Astrocyte (in vitro differentiated cells and primary cell): ENCODE measurements around the gene DCTN5. TPM values are rescaled to one million over a fixed set of nuclear protein-coding genes. Genes with fewer than 3 reads are reported as not detected.

Experiments used
- DNase-seq: peaks from one replicate; pipeline ENCODE4 v3.0.0-alpha.2; 2010; ENCODE audit warnings: low read depth
- FAIRE-seq: peaks from 2 replicates; lab custom pipeline; 2011; peaks lifted over from hg19 to GRCh38; lab: Jason Lieb, UNC
- H2AFZ ChIP-seq: 2 replicates; pipeline ENCODE4 v1.6.0; 2012; ENCODE audit warnings: low read depth, low read length, inconsistent platforms
- H3K27ac ChIP-seq: 2 replicates; pipeline ENCODE4 v1.5.1; 2011; ENCODE audit warnings: low read depth, low read length, inconsistent platforms
- H3K27me3 ChIP-seq: 2 replicates; pipeline ENCODE4 v1.6.0; 2011; ENCODE audit warnings: low read length, inconsistent platforms; ENCODE audit not compliant: insufficient read depth
- H3K36me3 ChIP-seq: 2 replicates; pipeline ENCODE4 v1.5.1; 2011; ENCODE audit warnings: low read length, inconsistent platforms; ENCODE audit not compliant: insufficient read depth
- H3K4me1 ChIP-seq: 2 replicates; pipeline ENCODE4 v1.5.1; 2011; ENCODE audit warnings: low read length, inconsistent platforms; ENCODE audit not compliant: insufficient read depth
- H3K4me2 ChIP-seq: 2 replicates; pipeline ENCODE4 v1.6.0; 2012; ENCODE audit warnings: low read length, inconsistent platforms
- H3K4me3 ChIP-seq: 2 replicates; pipeline ENCODE4 v1.5.1; 2011; ENCODE audit warnings: low read depth, mild to moderate bottlenecking, low read length, inconsistent platforms; ENCODE audit not compliant: insufficient read depth
- H3K79me2 ChIP-seq: 2 replicates; pipeline ENCODE4 v1.6.0; 2012; ENCODE audit warnings: mild to moderate bottlenecking, low read length, inconsistent platforms; ENCODE audit not compliant: insufficient read depth
- H3K9ac ChIP-seq: 2 replicates; pipeline ENCODE4 v1.6.0; 2012; ENCODE audit warnings: mild to moderate bottlenecking, low read length, inconsistent platforms
- H3K9me3 ChIP-seq: 2 replicates; pipeline ENCODE4 v1.5.1; 2012; ENCODE audit warnings: low read depth, mild to moderate bottlenecking, low read length, inconsistent platforms; ENCODE audit not compliant: insufficient read depth
- H4K20me1 ChIP-seq: 2 replicates; pipeline ENCODE4 v1.6.0; 2012; ENCODE audit warnings: low read length, inconsistent platforms; ENCODE audit not compliant: insufficient read depth
- H3K27ac Mint-ChIP-seq: one replicate; pipeline ENCODE4 v1.8.0; 2021; ENCODE audit warnings: mild to moderate bottlenecking, mixed read lengths; ENCODE audit not compliant: unreplicated experiment
- H3K27me3 Mint-ChIP-seq: one replicate; pipeline ENCODE4 v1.8.0; 2021; ENCODE audit warnings: low read depth, mixed read lengths; ENCODE audit not compliant: unreplicated experiment
- H3K36me3 Mint-ChIP-seq: one replicate; pipeline ENCODE4 v1.8.0; 2021; ENCODE audit warnings: low read depth, mixed read lengths; ENCODE audit not compliant: unreplicated experiment
- H3K4me1 Mint-ChIP-seq: one replicate; pipeline ENCODE4 v1.8.0; 2021; ENCODE audit warnings: low read depth, mixed read lengths; ENCODE audit not compliant: unreplicated experiment
- H3K4me3 Mint-ChIP-seq: one replicate; pipeline ENCODE4 v1.8.0; 2021; ENCODE audit warnings: mild to moderate bottlenecking, moderate library complexity, mixed read lengths; ENCODE audit not compliant: unreplicated experiment
- H3K9me3 Mint-ChIP-seq: one replicate; pipeline ENCODE4 v1.8.0; 2021; ENCODE audit warnings: mild to moderate bottlenecking, mixed read lengths; ENCODE audit not compliant: unreplicated experiment
- EZH2 ChIP-seq: IDR thresholded peaks from 2 replicates; pipeline ENCODE4 v1.6.1; 2012; ENCODE audit warnings: mild to moderate bottlenecking, low read length, inconsistent platforms; ENCODE audit not compliant: insufficient read depth
- total RNA-seq: library from RNA; stranded (reverse); gene quantifications from 2 replicates; pipeline ENCODE4 v1.2.1, GENCODE V29; 2021
- TF ChIP-seq, protein P1 (sequence below): IDR thresholded peaks from 2 replicates; pipeline ENCODE4 v1.5.1; 2011; ENCODE audit warnings: low read depth, mild to moderate bottlenecking, inconsistent platforms, low read length, moderate library complexity; ENCODE audit not compliant: insufficient read depth

Gene DCTN5
- total RNA-seq, 1 donor from 2014 or later: 117 TPM

DNA sequence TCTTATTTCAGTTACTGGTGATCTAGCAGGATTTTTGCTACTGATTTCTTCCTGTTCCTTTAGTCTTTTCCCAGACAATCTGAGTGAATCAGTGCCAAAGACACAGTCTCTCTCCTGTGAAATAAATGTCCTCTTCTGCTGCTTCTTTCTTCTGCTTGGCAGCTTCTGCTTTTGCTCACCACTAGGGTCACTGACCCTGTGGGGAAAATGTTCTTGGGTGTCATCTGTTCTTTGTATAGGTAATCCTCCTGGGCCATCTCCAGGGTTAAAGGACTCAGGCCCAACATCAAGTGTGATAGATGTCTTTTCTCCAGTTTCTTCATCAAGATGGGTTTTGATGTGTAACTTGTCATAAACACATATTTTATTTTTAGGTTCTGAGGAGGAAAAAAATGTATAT is 5.3 kb upstream of the DCTN5 start:
- no peaks in the 10 kb centered on the region for H3K9me3 Mint-ChIP-seq
- H3K9me3 ChIP-seq: no peaks in the 10 kb centered on the region
- H3K4me2 ChIP-seq: no peak overlapping the region
- no peak overlapping the region for H2AFZ ChIP-seq
- H3K27ac ChIP-seq: no peak overlapping the region
- peaks cover 4% of the 10 kb centered on the region for H4K20me1 ChIP-seq
- TF ChIP-seq, protein P1, sequence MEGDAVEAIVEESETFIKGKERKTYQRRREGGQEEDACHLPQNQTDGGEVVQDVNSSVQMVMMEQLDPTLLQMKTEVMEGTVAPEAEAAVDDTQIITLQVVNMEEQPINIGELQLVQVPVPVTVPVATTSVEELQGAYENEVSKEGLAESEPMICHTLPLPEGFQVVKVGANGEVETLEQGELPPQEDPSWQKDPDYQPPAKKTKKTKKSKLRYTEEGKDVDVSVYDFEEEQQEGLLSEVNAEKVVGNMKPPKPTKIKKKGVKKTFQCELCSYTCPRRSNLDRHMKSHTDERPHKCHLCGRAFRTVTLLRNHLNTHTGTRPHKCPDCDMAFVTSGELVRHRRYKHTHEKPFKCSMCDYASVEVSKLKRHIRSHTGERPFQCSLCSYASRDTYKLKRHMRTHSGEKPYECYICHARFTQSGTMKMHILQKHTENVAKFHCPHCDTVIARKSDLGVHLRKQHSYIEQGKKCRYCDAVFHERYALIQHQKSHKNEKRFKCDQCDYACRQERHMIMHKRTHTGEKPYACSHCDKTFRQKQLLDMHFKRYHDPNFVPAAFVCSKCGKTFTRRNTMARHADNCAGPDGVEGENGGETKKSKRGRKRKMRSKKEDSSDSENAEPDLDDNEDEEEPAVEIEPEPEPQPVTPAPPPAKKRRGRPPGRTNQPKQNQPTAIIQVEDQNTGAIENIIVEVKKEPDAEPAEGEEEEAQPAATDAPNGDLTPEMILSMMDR: no peak
- no peak for TF ChIP-seq EZH2
- H3K79me2 ChIP-seq: peaks cover 27% of the 10 kb centered on the region
- H3K4me1 ChIP-seq: peaks cover 8% of the 10 kb centered on the region
- H3K9ac ChIP-seq: no peak overlapping the region
- H3K27me3 ChIP-seq: no peaks in the 10 kb centered on the region
- H3K36me3 Mint-ChIP-seq: peaks cover 2% of the 10 kb centered on the region
- no peak overlapping the region for H3K4me3 ChIP-seq
- H3K27ac Mint-ChIP-seq: no peak overlapping the region
- DNase-seq (no peak), FAIRE-seq (no peak)
- H3K4me3 Mint-ChIP-seq: no peak overlapping the region
- H3K27me3 Mint-ChIP-seq: no peaks in the 10 kb centered on the region
- peaks cover 14% of the 10 kb centered on the region for H3K36me3 ChIP-seq
- no peaks in the 10 kb centered on the region for H3K4me1 Mint-ChIP-seq

DNA sequence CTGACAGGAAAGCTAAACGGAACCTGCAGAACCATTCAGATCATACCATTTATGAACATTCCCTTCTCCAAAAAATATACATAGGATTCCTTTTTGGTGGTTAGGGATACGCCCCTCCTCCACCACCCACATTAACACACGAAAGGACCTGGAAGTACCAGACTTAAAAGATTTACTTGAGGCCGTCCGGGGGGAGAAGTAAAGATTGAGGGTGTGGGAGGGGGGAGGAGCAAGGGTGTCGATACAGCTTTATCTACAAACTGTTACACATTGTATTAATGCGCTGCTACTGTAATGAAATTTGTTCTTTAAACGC is 693 bp upstream of the DCTN5 start:
- no peaks in the 10 kb centered on the region for H3K27me3 ChIP-seq
- peak overlapping the region; percentile 87 for H3K4me2 ChIP-seq
- Mint-ChIP-seq H3K36me3 (peaks cover 9% of the 10 kb centered on the region), H3K4me3 (peak overlapping the region; percentile 99), H3K4me1 (peaks cover 3% of the 10 kb centered on the region), H3K27me3 (no peaks in the 10 kb centered on the region), H3K9me3 (no peaks in the 10 kb centered on the region), H3K27ac (peak overlapping the region; percentile 86)
- peaks cover 16% of the 10 kb centered on the region for H3K36me3 ChIP-seq
- peak overlapping the region; percentile 96 for H3K9ac ChIP-seq
- no peaks in the 10 kb centered on the region for H3K9me3 ChIP-seq
- peaks cover 11% of the 10 kb centered on the region for H4K20me1 ChIP-seq
- FAIRE-seq: no peak
- DNase-seq: no peak
- H3K27ac ChIP-seq: peak overlapping the region; percentile 86
- peaks cover 54% of the 10 kb centered on the region for H3K79me2 ChIP-seq
- peak overlapping the region; percentile 87 for H2AFZ ChIP-seq
- no peak for TF ChIP-seq EZH2
- TF ChIP-seq, protein P1: no peak
- H3K4me3 ChIP-seq: peak overlapping the region; percentile 97
- peaks cover 15% of the 10 kb centered on the region for H3K4me1 ChIP-seq

DNA sequence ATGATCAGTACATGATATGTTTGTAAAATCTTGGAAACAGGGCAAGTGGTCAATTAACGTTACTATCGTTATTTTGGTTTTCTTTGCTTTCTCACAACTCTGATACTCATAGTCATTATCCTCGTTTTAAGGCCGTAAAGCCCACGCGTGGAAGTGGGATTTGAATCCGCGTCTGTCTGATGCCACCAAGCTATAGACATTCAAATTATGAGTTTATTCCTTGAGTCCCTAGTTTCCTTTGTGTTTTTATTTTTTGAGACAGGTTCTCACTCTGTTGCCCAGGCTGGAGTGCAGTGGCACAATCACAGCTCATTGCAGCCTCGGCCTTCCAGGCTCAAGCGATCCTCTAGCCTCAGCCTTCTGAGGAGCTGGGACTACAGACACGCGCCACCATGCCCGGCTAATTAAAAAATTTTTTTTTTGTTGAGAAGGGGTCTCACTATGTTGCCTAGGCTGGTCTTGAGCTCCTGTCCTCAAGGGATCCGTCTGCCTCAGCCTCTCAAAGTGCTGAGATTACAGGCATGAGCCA is 1.0 kb downstream of the DCTN5 start:
- Mint-ChIP-seq H3K4me1 (peaks cover 3% of the 10 kb centered on the region), H3K27ac (peak overlapping the region; percentile 97), H3K36me3 (peaks cover 19% of the 10 kb centered on the region), H3K27me3 (no peaks in the 10 kb centered on the region), H3K4me3 (peak overlapping the region; percentile 99), H3K9me3 (no peaks in the 10 kb centered on the region)
- H3K9ac ChIP-seq: peak overlapping the region; percentile 96
- H3K36me3 ChIP-seq: peaks cover 18% of the 10 kb centered on the region
- H2AFZ ChIP-seq: peak overlapping the region; percentile 85
- H3K4me3 ChIP-seq: peak overlapping the region; percentile 97
- FAIRE-seq (no peak), DNase-seq (no peak)
- H3K27me3 ChIP-seq: no peaks in the 10 kb centered on the region
- peaks cover 15% of the 10 kb centered on the region for H3K4me1 ChIP-seq
- H3K4me2 ChIP-seq: peak overlapping the region; percentile 87
- TF ChIP-seq, protein P1: no peak
- no peak for TF ChIP-seq EZH2
- peaks cover 70% of the 10 kb centered on the region for H3K79me2 ChIP-seq
- peak overlapping the region; percentile 39 for H3K27ac ChIP-seq
- peaks cover 28% of the 10 kb centered on the region for H4K20me1 ChIP-seq
- H3K9me3 ChIP-seq: no peaks in the 10 kb centered on the region
